H1 (cell line): ENCODE measurements around the gene FLNC.

ENCODE experiments used
- CBX5 ChIP-seq: fragments of 300-800, 300-1000 bp; sonication (generic); IDR thresholded peaks from 2 replicates; pipeline ENCODE4 v1.7.1; 2016; ENCODE audit warnings: antibody characterized with exemption, low read length, low read depth
- EP300 ChIP-seq, 2 experiments: IDR thresholded peaks; 1 replicate in 1 of 2; 2 replicates in 1 of 2; pipeline ENCODE4 v1.6.1; 2011 to 2012; ENCODE audit warnings: low read depth in 2 of 2, low read length in 2 of 2, mild to moderate bottlenecking in 2 of 2, borderline replicate concordance in 1 of 2, inconsistent platforms in 1 of 2, moderate library complexity in 1 of 2
- EZH2 ChIP-seq: fragments of 200-600 bp; sonication (generic); IDR thresholded peaks from 2 replicates; pipeline ENCODE4 v1.7.1; 2012; ENCODE audit warnings: low read depth, mild to moderate bottlenecking, moderate library complexity, low read length, inconsistent platforms; ENCODE audit not compliant: severe bottlenecking
- POLR2A ChIP-seq, 2 experiments: IDR thresholded peaks; 1 replicate in 1 of 2; 2 replicates in 1 of 2; pipeline ENCODE4 v1.6.1; 2011; ENCODE audit warnings: low read depth in 2 of 2, low read length in 2 of 2, mild to moderate bottlenecking in 2 of 2; ENCODE audit errors: control extremely low read depth in 1 of 2
- POLR2AphosphoS5 ChIP-seq: IDR thresholded peaks from 2 replicates; pipeline ENCODE4 v1.6.1; 2011; ENCODE audit warnings: low read depth, low read length
- RAD21 ChIP-seq, 2 experiments: IDR thresholded peaks in 1 of 2; conservative IDR thresholded peaks in 1 of 2; 2 replicates each; pipeline ENCODE4 v1.6.1; 2011; ENCODE audit warnings: low read depth in 2 of 2, low read length in 2 of 2, improper control_type of control experiment in 1 of 2, inconsistent platforms in 1 of 2, mild to moderate bottlenecking in 1 of 2, moderate library complexity in 1 of 2
- RFX5 ChIP-seq: IDR thresholded peaks from 2 replicates; pipeline ENCODE4 v1.6.1; 2011; ENCODE audit warnings: low read depth, low read length, improper control_type of control experiment, borderline replicate concordance
- TAF1 ChIP-seq: IDR thresholded peaks from 2 replicates; pipeline ENCODE4 v1.6.1; 2011; ENCODE audit warnings: mild to moderate bottlenecking, low read depth, low read length
- TF ChIP-seq, protein P1 (sequence below): IDR thresholded peaks from 2 replicates; pipeline ENCODE4 v1.6.1; 2012; ENCODE audit warnings: inconsistent platforms
- TF ChIP-seq, protein P2 (sequence below), 3 experiments: IDR thresholded peaks; 1 replicate in 2 of 3; 2 replicates in 1 of 3; pipeline versions ENCODE4 v1.5.1 to v1.6.1; 2011; ENCODE audit warnings: low read length in 3 of 3, mild to moderate bottlenecking in 3 of 3, inconsistent platforms in 2 of 3, low read depth in 1 of 3, moderate library complexity in 1 of 3; ENCODE audit not compliant: insufficient read depth in 1 of 3; ENCODE audit errors: control extremely low read depth in 1 of 3

DNA sequence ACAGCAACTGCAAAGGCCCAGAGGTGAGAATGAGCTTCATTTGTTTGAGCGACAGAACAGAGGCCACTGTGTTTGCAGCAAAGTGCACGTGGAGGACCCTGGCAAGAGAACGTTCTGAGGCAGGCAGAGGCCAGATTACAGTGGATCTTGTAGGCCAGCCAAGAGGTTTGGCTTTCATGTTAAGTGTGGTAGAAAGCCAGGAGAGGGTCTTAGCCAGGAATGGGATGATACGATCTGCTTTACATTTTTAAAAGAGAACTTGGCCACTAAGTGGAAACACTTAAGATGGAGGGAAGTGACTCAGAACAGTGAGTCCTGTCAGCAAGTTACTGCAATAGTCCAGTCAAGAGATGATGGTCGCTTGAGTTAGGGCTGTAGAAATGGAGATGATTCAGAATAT is 33.9 kb upstream of the FLNC start:
- TF ChIP-seq, protein P1, sequence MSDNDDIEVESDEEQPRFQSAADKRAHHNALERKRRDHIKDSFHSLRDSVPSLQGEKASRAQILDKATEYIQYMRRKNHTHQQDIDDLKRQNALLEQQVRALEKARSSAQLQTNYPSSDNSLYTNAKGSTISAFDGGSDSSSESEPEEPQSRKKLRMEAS, result no peak
- TF ChIP-seq EZH2 (no peak), POLR2A (IDR thresholded peaks at IDR 0.05; ENCODE audit: control extremely low read depth in 1 of 2, low read depth in 2 of 2, low read length in 2 of 2) (no peak), RAD21 (IDR thresholded peaks at IDR 0.05 in 1 of 2, conservative IDR thresholded peaks at IDR 0.05 in 1 of 2; ENCODE audit: low read depth in 2 of 2, low read length in 2 of 2) (no peak), EP300 (IDR thresholded peaks at IDR 0.05; ENCODE audit: borderline replicate concordance in 1 of 2, low read depth in 2 of 2, low read length in 2 of 2) (no peak), POLR2AphosphoS5 (no peak), TAF1 (no peak), CBX5 (no peak), RFX5 (no peak)
- TF ChIP-seq, protein P2, sequence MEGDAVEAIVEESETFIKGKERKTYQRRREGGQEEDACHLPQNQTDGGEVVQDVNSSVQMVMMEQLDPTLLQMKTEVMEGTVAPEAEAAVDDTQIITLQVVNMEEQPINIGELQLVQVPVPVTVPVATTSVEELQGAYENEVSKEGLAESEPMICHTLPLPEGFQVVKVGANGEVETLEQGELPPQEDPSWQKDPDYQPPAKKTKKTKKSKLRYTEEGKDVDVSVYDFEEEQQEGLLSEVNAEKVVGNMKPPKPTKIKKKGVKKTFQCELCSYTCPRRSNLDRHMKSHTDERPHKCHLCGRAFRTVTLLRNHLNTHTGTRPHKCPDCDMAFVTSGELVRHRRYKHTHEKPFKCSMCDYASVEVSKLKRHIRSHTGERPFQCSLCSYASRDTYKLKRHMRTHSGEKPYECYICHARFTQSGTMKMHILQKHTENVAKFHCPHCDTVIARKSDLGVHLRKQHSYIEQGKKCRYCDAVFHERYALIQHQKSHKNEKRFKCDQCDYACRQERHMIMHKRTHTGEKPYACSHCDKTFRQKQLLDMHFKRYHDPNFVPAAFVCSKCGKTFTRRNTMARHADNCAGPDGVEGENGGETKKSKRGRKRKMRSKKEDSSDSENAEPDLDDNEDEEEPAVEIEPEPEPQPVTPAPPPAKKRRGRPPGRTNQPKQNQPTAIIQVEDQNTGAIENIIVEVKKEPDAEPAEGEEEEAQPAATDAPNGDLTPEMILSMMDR (IDR thresholded peaks at IDR 0.05; ENCODE audit: control extremely low read depth in 1 of 3, insufficient read depth in 1 of 3, low read depth in 1 of 3, low read length in 3 of 3), result no peak
